NCI-H146 (cell line): ENCODE measurements around the gene SPI1.
A peak's percentile ranks its signal among the peaks of the same experiment; 100 is the strongest.

ENCODE experiments used
- DNase-seq: peaks from one replicate; lab custom pipeline; 2025; lab: John Stamatoyannopoulos, UW

Gene SPI1

DNA sequence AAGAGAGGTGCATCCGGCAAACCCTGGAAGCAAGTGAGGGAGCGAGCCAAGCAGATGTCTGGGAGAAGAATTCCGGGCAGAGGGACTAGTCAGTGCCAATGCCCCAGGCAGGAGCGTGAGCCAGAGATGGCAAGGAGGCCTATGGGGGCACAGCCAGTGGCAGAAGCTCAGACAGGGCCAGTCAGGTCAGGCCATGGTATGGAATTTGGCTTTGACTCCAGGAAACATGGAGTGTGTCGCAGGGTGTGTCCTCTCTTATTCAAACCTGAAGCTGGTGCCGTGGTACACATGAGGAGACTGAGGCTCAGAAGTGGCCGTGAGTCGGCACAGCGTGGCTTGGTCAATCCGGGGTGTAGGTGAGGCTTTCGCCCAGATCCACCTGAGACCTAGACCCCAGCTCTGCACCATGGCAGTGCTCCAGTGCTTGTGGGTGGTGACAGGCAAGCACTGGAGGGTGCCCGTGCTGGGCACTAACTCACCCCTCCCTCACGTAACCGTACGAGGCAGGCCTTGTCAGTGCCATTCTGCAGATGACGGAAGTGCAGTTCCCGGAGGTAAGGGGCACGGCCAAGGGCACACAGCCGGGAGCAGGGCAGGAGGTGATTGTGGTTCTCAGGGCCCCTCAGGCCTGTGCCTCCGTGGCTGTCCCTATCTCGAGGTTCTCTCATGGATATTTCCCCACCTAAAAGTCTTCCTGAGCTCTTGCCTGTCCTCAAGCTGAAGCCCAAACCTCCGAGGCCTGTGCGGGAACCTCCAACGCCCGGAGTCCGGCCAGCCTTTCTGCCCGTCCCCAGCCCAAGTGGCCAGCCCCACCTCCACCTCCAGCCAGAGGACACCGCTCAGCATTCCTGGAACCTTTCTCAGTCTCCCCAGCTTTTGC is 10.6 kb upstream of the SPI1 start:
- no peak for DNase-seq

DNA sequence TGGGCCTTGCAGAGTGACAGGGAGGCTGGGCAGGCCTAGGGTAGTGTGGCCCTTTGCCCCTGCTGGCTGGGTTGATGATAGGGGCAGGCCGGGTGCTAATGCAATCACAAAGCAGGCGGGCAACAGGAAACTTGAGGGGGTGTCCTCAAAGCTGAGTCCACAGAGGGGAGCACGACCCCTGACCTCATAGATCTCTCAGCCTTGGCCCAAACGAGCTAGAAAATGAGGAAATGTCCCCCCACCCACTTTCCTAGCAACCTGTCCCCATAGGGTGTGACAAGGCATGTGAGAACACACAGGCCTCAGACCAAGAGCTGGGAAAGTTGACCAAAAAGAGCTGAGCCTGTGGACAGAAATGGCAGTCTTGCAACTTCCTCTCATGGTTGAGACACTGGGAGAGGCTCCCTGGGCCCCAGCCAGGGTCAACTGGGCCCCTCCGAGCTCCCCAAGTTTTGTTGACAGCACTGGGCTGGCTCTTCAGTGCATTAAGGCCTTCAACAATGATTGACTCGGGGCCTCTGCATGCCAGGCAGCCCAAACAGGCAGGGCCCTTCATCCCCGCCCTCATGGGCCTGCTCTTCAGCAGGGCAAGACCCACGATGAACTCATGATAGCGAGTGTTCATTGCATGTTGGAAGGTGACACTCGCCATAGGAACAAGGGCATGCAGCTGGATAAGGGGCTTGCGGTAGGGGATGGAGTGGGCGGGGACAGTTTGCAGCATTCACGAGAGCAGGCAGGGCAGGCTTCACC is 9.8 kb upstream of the SPI1 start:
- DNase-seq: no peak

DNA sequence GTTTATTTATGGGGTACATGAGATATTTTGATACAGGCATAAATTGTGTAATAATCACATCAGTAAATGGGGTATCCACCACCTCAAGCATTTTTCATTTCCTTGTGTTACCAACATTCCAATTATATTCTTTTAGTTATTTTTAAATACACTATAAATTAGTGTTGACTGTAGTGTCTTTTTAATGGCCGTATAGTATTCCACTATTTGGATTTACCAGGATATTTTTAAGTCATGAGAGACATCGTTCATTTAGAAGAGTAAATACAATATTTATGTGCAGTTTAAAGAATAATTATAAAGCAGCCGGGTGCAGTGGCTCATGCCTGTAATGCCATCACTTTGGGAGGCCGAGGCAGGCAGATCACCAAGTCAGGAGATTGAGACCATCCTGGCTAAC is 6.2 kb upstream of the SPI1 start:
- DNase-seq: no peak

DNA sequence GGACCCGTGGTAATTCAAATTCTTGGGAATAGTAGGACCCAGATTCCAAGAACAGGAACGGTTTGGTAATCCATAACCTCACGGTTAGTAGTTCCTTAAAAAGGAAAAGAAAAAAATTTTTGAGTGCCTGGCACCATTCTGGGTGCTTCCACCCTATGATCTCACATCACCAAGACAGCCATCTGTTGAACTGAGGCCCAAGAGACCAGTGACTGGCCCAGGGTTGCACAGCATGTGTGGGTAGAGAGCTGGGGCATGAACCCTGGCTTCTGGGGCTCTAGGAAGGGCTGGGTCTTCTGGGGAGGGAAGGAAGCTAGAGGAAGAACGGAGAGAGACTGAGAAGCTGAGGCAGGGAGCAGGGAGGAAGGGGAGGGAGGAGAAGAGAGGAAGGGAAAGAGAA is 4.7 kb upstream of the SPI1 start:
- DNase-seq: no peak

DNA sequence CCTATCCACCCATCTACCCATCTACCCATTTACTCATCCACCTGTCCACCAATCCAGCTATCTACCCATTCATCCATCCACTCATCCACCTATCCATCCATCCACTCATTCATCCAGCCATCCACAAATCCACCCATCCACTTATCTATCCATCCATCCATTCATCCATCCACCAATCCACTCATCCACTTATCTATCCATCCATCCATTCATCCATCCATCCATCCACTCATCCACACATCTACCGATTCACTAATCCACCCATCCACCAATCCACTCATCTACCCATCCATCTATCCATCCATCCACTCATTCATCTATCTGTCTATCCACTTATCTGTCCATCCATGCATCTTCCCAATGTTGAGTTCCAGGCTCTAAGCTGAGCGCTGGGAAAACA is 1.7 kb upstream of the SPI1 start:
- no peak for DNase-seq

DNA sequence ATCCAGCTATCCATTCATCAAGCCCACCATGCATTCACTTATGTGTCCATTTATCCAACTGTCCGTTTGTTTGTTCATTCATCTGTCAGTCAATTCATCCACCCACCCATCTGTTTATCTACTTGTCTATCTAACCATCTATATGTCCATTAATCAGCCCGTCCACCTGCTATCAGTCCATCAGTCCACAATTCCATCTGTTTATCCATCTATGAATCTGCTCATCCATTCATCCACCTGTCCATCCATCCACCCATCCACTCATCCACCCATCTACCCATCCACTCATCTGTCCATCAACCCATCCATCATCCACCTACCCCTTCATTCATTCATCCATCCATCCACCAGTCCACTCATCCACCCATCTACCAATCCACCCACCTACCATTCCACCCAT is 970 bp upstream of the SPI1 start:
- DNase-seq: no peak

DNA sequence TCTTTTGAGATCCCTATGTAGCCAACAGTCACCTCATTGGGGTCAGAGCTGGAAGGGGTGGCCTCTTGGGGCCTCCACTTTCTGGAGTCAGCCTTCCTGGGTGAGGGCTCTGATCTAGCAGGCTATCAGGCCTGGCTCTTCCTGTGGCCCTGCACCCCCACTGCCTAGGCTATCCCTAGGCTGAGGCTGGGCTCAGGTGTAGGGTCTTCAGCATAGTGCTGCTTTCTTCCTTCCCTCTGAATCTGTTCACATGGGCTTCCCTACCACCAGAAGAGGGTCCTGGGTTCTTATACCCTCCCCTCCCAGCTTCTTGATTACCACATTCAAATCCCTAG is 456 bp upstream of the SPI1 start:
- DNase-seq: no peak

DNA sequence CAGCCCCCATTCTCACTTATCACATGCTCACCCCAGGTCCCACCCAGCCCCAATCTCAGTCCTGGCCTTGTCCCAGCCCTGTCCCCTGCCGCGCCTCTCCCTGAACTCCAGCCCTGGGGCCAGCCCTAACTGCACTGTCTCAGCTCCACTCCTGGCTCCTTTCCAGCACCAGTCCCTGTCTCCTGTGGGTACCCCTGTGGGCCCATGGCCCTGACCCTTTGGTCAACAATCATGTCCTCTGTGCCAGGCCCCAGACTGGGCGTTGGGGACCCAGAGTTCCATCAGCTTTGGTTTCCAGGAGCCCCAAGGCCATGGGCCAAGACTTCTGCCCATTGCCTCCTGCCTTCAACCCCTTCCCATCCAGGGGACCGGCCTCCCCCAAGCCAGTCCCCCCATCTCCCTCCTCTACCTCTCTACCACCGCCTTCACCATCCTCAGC is 757 bp downstream of the SPI1 start:
- no peak for DNase-seq

DNA sequence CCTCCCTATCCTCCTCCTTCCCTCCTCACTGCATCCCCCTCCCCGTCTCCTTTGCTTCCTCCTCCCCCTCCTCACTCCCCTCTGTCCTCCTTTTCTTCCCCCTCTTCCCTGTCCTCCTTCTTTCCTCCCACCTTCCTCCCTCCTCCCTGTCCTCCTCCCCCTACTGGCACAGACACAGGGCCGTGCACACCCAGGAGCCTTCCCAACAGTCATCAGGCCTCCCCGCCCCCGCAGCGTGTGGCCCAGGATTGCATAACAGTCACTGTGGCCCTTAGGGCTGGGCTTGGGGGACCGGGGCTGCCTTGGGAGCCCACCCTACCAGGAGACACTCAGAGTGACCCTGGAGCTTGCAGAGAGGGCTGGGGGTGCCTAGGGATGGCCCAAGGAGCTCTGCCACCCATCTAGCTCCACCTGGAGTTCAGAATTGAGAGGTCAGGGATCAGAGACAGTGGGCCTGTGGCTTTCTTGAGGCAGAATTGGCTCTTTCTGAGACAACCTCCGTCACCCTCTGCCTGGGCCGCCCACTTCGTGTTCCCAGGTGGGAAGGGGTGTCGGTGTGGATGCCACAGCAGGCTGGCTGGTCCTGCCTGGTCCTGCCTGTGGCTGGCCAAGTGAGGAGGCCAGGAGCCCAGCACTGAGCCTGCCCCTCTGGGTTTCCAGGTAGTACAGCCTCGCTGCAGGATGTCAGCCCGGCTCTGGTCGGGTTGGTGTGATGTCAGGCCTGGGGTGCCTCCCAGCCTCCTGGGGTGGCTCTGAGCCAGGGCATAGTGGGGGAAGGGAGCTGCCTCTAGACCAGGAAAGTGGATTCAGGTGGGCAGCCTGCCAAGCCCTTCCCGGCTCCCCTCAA is 1.6 kb downstream of the SPI1 start:
- DNase-seq: no peak

DNA sequence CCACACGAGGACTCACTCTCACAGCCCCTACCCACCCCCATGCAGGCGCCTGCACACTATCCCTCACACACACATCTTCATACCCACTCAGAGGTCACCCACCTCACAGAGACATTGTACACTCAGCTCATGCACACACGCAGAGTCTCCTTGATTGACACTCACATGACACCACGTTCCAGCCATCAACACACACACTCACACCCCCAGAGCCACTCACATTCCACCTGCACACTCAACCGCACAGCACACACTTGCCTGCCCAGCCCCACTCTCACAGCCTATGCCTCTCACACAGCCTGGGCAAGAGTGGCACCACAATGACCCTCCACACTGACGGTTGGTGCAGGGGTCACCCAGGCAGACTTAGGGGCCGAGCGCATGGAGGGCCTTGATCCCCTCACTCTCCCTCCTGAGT is 2.2 kb downstream of the SPI1 start:
- no peak for DNase-seq

DNA sequence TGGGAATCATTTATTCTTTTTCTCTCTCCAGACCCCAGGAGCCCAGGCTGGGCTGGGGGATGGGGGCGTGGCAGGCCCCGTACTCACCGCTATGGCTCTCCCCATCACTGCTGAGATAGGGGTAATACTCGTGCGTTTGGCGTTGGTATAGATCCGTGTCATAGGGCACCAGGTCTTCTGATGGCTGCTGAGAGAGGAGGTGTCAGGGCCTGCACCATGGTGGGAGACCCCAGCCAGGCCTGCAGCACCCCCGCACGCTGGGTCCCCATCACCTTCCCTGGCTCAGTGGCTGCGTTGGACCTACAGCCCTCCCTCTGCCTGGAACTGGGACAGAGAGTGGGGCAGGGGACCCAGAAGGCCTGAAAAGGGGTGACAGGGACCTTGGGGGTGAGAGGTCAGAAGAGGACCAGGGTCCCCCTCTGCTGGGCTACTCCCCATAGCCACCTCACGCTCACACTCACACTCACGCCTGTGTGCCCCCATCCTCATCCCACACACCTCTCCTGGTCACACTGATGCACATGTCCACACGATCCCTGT is 2.7 kb downstream of the SPI1 start:
- no peak for DNase-seq

DNA sequence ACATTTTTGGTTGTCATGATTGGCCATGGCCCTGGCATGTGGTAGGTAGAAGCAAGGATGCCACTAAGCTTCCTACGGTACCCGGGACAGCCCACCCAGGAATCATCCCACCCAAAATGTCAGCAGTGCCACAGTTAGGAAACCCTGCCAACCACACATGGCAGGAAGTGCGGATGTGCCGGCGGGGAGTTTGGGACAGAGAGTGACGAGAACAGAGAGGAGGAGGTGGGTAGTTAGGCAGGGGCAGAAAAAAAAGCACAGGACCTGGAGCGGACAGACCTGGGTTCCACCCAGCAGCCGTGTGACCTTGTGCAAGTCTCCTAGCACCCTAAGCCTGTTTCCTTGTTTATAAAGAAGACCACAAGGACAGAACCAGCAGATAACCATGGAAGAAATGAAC is 3.3 kb downstream of the SPI1 start:
- no peak for DNase-seq

DNA sequence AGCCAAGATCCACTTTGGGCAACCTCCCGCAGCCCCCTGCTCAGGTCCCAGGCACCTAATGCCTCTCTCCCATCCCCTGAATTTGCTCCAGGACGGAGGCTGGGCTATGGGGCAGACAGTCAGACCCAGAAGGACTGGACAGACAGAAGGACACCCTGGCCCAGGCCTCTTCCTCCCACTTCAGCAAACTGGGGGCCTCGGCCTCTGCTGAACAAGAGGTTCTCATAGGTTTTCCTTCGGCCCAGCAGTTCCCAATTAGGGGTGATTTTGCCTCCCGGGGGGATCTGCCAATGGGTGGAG is 3.7 kb downstream of the SPI1 start:
- no peak for DNase-seq

DNA sequence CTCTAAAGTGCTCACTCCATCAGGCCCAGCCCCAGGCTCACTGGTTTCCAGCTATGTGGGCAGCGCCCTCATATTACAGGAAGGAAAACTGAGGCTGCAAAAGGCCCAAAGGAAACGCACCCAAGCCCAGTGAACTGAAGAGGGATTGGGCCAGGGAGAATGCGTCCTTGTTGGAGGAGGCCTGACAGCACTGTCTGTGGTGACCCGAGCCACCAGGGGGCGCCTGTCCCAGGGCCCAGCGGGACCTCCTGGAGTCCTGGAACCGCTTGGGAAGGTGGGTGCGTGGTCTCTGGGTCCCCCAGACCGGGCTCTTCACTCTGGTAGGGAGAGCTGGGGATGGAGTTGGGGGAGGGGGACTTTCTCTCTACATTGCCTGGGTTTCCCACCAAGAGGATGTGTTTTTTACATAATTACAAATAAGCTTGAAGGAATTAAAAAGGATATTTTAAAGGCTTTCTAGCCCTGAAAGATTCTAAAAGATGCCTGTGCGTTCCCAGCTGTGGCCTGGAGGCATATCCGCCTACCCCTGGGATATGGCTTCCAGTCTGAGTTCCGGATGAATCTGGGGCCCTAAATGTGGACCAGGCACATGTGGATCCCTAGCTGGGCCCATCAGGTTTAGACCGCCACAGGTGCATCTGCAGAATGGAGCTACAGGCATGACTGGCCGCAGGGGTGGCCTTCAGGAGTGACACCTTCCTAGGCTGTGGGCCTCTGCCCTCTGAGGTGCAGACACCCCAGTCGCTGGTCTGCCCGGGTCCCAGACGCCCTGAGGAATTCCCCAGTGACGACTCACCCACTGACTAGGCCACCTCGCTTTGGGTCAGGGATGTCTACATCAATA is 4.2 kb downstream of the SPI1 start:
- peak; percentile 65 for DNase-seq

DNA sequence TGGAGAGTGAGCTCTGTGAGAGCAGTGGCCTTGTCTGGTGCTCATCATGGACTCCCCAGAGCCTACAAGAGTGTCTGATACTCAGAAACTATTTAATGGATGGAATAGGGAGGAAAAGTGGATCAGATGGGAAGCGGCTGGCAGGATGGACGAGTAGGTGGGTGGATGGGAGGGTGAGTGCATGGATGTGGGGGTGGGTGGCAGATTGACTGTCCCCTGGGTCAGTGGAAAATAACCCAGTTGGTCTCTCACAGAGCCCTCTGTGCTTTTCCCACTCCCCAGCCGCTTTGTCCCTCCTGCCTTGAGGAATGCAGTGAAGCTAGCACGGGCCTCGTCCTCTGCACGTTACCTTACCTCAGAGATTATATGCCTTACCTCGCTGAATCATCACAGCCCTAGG is 5.9 kb downstream of the SPI1 start:
- no peak for DNase-seq

DNA sequence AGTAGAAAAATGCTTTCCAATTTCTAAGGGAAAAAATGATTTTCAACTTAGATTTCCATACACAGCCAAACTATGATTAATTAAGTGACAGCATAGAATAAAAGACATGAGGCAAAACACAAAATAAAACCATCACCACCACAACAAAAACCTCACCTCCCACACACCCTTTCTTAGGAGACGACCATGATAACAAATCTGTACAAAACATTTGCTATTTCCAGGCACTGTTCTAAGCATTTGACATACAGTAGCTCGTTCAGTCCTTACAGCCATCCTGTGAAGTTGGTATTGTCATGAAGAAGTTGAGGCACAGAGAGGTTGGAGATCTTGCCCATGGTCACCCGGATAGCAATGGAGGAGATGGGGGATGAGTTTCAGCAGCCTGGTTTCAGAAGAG is 8.7 kb downstream of the SPI1 start:
- DNase-seq: no peak

DNA sequence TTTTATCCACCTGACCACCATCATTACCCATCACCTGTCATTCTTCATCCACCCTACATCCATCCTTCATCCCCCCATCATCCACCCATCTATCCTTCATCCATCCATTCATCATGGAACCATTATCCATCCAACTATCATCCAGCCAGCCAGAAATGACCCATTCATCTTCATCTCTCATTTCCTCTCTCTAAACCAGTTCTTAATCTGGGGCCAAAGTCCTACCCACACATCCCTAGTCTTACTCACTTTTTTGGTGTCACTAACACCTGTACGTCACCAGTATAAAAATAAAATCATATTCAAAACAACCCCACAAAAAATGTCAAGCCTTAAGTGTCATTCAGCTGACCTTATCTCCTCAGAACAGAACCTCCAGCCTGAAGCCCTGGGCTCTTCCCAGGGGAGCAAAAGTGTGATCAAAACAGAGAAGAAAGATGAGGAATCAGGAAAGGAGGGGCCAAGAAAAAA is 12.3 kb downstream of the SPI1 start:
- no peak for DNase-seq

DNA sequence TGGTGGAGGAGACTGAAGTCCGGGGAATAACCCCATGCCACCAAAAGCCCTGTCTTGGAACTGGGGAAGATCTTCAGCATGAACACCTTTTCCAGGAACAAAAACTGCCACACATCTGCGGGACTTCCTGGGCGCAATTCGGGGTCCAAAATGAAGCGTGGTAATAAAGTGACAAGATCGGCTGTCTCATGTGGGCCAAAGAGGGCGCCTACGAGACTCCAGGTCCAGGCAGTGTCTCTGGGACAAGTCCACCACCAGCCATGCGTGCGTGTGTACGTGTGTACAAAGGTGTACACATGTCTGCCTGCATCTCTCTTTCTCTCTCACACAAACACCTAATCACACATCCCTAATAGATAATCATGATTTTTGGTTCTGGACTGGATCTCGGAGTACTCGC is 16.9 kb downstream of the SPI1 start:
- DNase-seq: no peak

DNA sequence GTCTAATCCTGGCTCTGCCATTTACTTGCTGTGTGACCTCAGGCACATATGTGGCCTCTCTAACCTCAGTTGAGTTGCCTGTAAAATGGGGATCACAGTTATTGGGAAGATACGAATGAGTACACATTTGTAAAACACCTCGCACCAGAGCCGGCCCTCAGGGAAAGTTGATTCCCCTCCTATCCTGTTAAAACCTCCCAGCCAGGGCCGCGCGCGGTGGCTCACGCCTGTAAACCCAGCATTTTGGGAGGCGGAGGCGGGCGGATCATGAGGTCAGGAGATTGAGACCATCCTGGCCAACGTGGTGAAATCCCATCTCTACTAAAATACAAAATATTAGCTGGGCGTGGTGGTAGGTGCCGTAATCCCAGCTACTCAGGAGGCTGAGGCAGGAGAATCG is 18.0 kb downstream of the SPI1 start:
- DNase-seq: no peak

DNA sequence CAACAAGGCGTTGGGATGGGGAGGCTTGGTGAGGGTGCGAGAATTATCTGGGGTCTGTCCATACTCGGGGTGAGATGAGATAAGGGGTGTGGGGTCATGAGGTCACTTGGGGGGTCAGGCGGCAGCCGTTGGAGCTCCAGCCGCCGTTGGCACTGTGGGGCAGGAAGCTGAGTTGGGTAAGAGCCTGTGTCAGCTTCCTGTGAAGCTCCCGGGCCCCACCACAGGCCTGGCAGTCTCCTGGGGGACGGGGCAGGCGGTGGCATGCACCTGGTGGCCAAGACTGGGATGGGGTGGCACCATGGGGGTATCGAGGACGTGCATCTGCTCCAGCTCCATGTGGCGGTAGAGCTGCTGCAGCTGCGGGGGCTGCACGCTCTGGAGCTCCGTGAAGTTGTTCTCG is 18.8 kb downstream of the SPI1 start:
- no peak for DNase-seq

DNA sequence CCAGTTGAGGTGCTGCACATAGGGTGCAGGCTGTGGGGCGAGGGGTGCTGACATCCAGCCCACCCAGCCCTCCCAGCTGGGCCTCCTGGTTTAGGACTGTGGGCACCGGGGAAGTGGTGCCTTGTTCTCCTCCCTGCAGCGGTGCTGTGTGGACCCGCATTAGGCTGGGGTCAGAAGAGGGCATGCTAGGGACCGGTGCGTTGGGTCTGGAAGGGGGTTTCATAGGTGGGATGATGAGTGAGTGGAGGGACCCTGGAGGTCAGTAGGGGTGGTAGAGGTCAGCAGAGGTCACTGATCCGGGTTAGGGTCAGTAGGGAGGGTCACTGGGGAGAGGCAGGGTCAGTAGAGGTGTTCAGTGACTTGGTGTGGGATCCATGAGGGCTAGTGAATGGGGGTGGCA is 19.2 kb downstream of the SPI1 start:
- no peak for DNase-seq

DNA sequence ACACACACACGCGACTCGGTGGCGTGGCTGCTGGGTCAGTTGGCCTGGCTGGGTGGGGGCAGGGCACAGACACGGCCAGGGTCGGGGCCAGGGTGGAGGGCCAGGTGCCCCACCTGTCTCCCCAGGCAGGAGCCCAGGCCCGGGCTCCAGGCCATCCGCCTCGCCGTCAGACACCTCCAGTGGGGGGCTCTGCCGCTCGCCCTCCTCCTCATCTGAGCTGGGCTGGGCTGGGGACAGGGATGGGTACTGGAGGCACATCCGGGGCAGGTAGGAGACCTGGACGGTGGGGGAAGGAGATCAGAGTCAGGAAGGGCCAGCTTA is 19.7 kb downstream of the SPI1 start:
- DNase-seq: no peak
